ENCODE data around the gene PACRG. TPM values are rescaled to one million over a fixed set of nuclear protein-coding genes. Genes with fewer than 3 reads are reported as not detected.

PACRG gene
- total and polyA plus RNA-seq, 2 of the 4 experiments (the other 2 are of a cell fraction): not detected

DNA sequence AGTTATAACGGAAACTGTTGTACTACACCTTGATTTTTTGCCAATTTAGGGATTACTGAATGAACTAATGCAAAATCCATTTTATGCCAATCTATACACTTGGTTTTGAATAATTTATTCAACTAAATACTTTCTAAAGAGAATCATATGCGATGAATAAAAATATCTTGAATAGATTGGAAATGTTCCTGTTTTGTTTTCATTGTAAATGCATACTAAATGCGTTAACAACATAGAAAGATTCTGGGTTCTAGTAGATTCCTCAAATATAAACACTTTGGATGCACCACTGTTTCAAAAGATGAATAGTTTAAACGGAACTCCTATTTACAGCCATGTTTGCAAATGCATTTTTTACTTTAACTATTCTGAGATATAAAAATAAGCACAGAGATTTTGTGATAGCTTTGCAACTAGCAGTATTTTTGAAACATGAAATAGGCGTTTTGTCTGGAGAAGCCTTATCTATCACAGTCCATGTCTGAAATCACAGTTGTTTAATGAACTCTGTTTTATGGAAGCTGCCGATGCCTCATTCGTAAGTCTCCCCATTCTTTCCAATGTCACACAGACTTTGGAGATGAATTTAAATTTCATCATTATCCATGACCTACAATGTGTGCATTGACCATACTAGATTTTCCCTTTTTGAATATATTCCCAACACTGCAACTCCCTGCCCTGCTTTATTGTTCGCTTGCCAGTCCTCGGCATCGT, 409.1 kb downstream of the PACRG start:
- in situ Hi-C loops (cut with MboI; ENCODE audit: low sequenced_read_pairs) (no loop called here), intact Hi-C loops (cut with micrococcal nuclease) (no loop called here), dilution Hi-C loops (cut with HindIII; ENCODE audit: low sequenced_read_pairs, unreplicated experiment) (no loop called here)
- ChIA-PET POLR2A (ENCODE audit: unreplicated experiment) (no interaction called here), CTCF (no interaction called here)
- H3K9ac ChIP-seq (ENCODE audit: low read depth, low read length): no peak overlapping the region
- no peak overlapping the region for H3K27ac ChIP-seq (ENCODE audit: insufficient read depth, low read length)
- no peaks in the 10 kb centered on the region for H3K9me1 ChIP-seq (ENCODE audit: insufficient read depth, low read length)
- H4K8ac ChIP-seq (ENCODE audit: low read depth in 2 of 2, low read length in 2 of 2): no peak overlapping the region
- no CpG with 5 or more reads among the region's 10 CpGs for WGBS, 2 experiments (ENCODE audit: extremely low coverage in 2 of 2, insufficient read length in 1 of 2)
- H3K4me2 ChIP-seq (ENCODE audit: low read depth, low read length): no peak overlapping the region
- no peak overlapping the region for H3K14ac ChIP-seq (replicated peaks; ENCODE audit: low read depth, low read length)
- H2BK15ac ChIP-seq (ENCODE audit: low read depth, low read length): no peak overlapping the region
- no peak overlapping the region for H3K56ac ChIP-seq (ENCODE audit: extremely low read depth, insufficient read depth, low read length)
- no peak overlapping the region for H3K4ac ChIP-seq (ENCODE audit: low read depth, low read length)
- no peak overlapping the region for H3K23ac ChIP-seq (ENCODE audit: low read depth, low read length)
- H3K4me1 ChIP-seq (ENCODE audit: control insufficient read depth, insufficient read depth, low read length): no peaks in the 10 kb centered on the region
- no peak overlapping the region for H2BK20ac ChIP-seq (ENCODE audit: low read depth, low read length)
- no peaks in the 10 kb centered on the region for H3K79me1 ChIP-seq (ENCODE audit: low read depth in 1 of 2, low read length in 2 of 2)
- ATAC-seq (ENCODE audit: low read depth): no peak
- H4K5ac ChIP-seq (ENCODE audit: low read depth, low read length): no peak overlapping the region
- no peak overlapping the region for H2AK5ac ChIP-seq (ENCODE audit: low read depth, low read length)
- H4K91ac ChIP-seq (ENCODE audit: insufficient read depth, low read depth, low read length): no peak overlapping the region
- H3K27me3 ChIP-seq (ENCODE audit: control insufficient read depth, insufficient read depth, low read length): no peaks in the 10 kb centered on the region
- TF ChIP-seq MXI1 (IDR thresholded peaks at IDR 0.05; ENCODE audit: borderline replicate concordance, low read depth, low read length) (no peak), RAD21 (IDR thresholded peaks at IDR 0.05; ENCODE audit: low read length) (no peak), NFE2L2 (IDR thresholded peaks at IDR 0.05; ENCODE audit: low read depth, low read length) (no peak)
- TF ChIP-seq, protein P1, sequence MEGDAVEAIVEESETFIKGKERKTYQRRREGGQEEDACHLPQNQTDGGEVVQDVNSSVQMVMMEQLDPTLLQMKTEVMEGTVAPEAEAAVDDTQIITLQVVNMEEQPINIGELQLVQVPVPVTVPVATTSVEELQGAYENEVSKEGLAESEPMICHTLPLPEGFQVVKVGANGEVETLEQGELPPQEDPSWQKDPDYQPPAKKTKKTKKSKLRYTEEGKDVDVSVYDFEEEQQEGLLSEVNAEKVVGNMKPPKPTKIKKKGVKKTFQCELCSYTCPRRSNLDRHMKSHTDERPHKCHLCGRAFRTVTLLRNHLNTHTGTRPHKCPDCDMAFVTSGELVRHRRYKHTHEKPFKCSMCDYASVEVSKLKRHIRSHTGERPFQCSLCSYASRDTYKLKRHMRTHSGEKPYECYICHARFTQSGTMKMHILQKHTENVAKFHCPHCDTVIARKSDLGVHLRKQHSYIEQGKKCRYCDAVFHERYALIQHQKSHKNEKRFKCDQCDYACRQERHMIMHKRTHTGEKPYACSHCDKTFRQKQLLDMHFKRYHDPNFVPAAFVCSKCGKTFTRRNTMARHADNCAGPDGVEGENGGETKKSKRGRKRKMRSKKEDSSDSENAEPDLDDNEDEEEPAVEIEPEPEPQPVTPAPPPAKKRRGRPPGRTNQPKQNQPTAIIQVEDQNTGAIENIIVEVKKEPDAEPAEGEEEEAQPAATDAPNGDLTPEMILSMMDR (conservative IDR thresholded peaks at IDR 0.05; ENCODE audit: low read depth, low read length): no peak
- no peak overlapping the region for H3K4me3 ChIP-seq (ENCODE audit: insufficient read depth, low read depth, low read length)
- H3K18ac ChIP-seq (ENCODE audit: low read depth, low read length): no peak overlapping the region
- H2AFZ ChIP-seq (replicated peaks; ENCODE audit: low read length, poor library complexity): no peak overlapping the region
- no peaks in the 10 kb centered on the region for H3K36me3 ChIP-seq (ENCODE audit: control insufficient read depth, insufficient read depth, low read length)
- peaks cover 19% of the 10 kb centered on the region for H3K9me3 ChIP-seq (ENCODE audit: control insufficient read depth, insufficient read depth, low read length)
- no peak overlapping the region for H2BK120ac ChIP-seq (ENCODE audit: low read depth, low read length)
- H2BK5ac ChIP-seq (ENCODE audit: low read depth, low read length, poor library complexity, severe bottlenecking): no peak overlapping the region
- no peak overlapping the region for H2AK9ac ChIP-seq (replicated peaks; ENCODE audit: low read depth, low read length, poor library complexity)
- no peak for DNase-seq
- BruUV-seq (replicated peaks): no TSS peak
- no peaks in the 10 kb centered on the region for H4K20me1 ChIP-seq (ENCODE audit: insufficient read depth, low read length)
